Mesenchymal stem cell (in vitro differentiated cells and primary cell): Measurements from ENCODE around the gene ANO7.

Source experiments
- DNase-seq: peaks from one replicate; pipeline ENCODE4 v3.0.0-alpha.2; 2013
- H2AFZ ChIP-seq: one replicate; pipeline ENCODE4 v1.6.1; 2013; ENCODE audit warnings: low read depth, mild to moderate bottlenecking, control low read depth, inconsistent platforms, low read length, moderate library complexity
- H2AK5ac ChIP-seq: 2 replicates; pipeline ENCODE4 v1.6.1; 2013; ENCODE audit warnings: low read length, moderate library complexity, mild to moderate bottlenecking, inconsistent platforms; ENCODE audit not compliant: severe bottlenecking
- H2BK120ac ChIP-seq: one replicate; pipeline ENCODE4 v1.6.1; 2013; ENCODE audit warnings: low read depth, mild to moderate bottlenecking, inconsistent platforms, low read length, moderate library complexity
- H2BK12ac ChIP-seq, 2 experiments: one replicate each; pipeline ENCODE4 v1.6.1; 2013; ENCODE audit warnings: inconsistent platforms in 2 of 2, low read length in 2 of 2, mild to moderate bottlenecking in 2 of 2, moderate library complexity in 2 of 2, control low read depth in 1 of 2
- H2BK15ac ChIP-seq: one replicate; pipeline ENCODE4 v1.6.1; 2013; ENCODE audit warnings: mild to moderate bottlenecking, low read depth, inconsistent platforms; ENCODE audit not compliant: poor library complexity, severe bottlenecking
- H2BK5ac ChIP-seq: 2 replicates; pipeline ENCODE4 v1.6.1; 2013; ENCODE audit warnings: low read depth, mild to moderate bottlenecking, low read length, control low read depth, inconsistent platforms; ENCODE audit not compliant: poor library complexity, severe bottlenecking
- H3K14ac ChIP-seq, 2 experiments: one replicate each; pipeline ENCODE4 v1.6.1; 2013; ENCODE audit warnings: inconsistent platforms in 2 of 2, low read length in 2 of 2, control low read depth in 1 of 2, mild to moderate bottlenecking in 1 of 2, moderate library complexity in 1 of 2
- H3K18ac ChIP-seq, 2 experiments: one replicate each; pipeline ENCODE4 v1.6.1; 2013; ENCODE audit warnings: inconsistent platforms in 2 of 2, low read length in 2 of 2, control low read depth in 1 of 2, low read depth in 1 of 2, mild to moderate bottlenecking in 1 of 2
- H3K23ac ChIP-seq, 2 experiments: one replicate each; pipeline ENCODE4 v1.6.1; 2013; ENCODE audit warnings: inconsistent platforms in 2 of 2, low read length in 2 of 2, mild to moderate bottlenecking in 2 of 2, moderate library complexity in 2 of 2, control low read depth in 1 of 2
- H3K27ac ChIP-seq: 2 replicates; pipeline ENCODE4 v1.5.1; 2013; ENCODE audit warnings: mild to moderate bottlenecking, moderate library complexity, low read length, control low read depth, inconsistent platforms; ENCODE audit not compliant: poor library complexity, severe bottlenecking
- H3K27me3 ChIP-seq, 2 experiments: 2 replicates each; pipeline versions ENCODE4 v1.6.1 to v1.7.0; 2013; ENCODE audit warnings: low read length in 2 of 2, mild to moderate bottlenecking in 2 of 2, moderate library complexity in 2 of 2, control low read depth in 1 of 2, inconsistent platforms in 1 of 2; ENCODE audit not compliant: control insufficient read depth in 1 of 2, insufficient read depth in 1 of 2
- H3K36me3 ChIP-seq, 2 experiments: 2 replicates each; pipeline versions ENCODE4 v1.6.1 to v1.7.0; 2013; ENCODE audit warnings: low read length in 2 of 2, control low read depth in 1 of 2, inconsistent platforms in 1 of 2, low read depth in 1 of 2, mild to moderate bottlenecking in 1 of 2; ENCODE audit not compliant: insufficient read depth in 2 of 2, control insufficient read depth in 1 of 2
- H3K4ac ChIP-seq, 2 experiments: one replicate each; pipeline ENCODE4 v1.6.1; 2013; ENCODE audit warnings: inconsistent platforms in 2 of 2, low read length in 2 of 2, mild to moderate bottlenecking in 2 of 2, moderate library complexity in 2 of 2, control low read depth in 1 of 2, low read depth in 1 of 2
- H3K4me1 ChIP-seq: 2 replicates; pipeline ENCODE4 v1.6.1; 2013; ENCODE audit warnings: low read depth, low read length, control low read depth; ENCODE audit not compliant: control insufficient read depth, insufficient read depth
- H3K4me2 ChIP-seq: 2 replicates; pipeline ENCODE4 v1.6.1; 2013; ENCODE audit warnings: low read length, mild to moderate bottlenecking, inconsistent platforms; ENCODE audit not compliant: poor library complexity, severe bottlenecking
- H3K4me3 ChIP-seq, 2 experiments: 2 replicates each; pipeline versions ENCODE4 v1.5.1 to v1.7.0; 2013; ENCODE audit warnings: low read length in 2 of 2, mild to moderate bottlenecking in 2 of 2, control low read depth in 1 of 2, low read depth in 1 of 2; ENCODE audit not compliant: insufficient read depth in 1 of 2
- H3K79me1 ChIP-seq: replicated peaks from 2 replicates; pipeline ENCODE4 v1.6.1; 2013; ENCODE audit warnings: mild to moderate bottlenecking, control low read depth, low read length, inconsistent platforms; ENCODE audit not compliant: poor library complexity, severe bottlenecking
- H3K9ac ChIP-seq: 2 replicates; pipeline ENCODE4 v1.7.0; 2013; ENCODE audit warnings: mild to moderate bottlenecking, low read length, moderate library complexity
- H3K9me3 ChIP-seq: 2 replicates; pipeline ENCODE4 v1.7.0; 2013; ENCODE audit warnings: mild to moderate bottlenecking, low read length; ENCODE audit not compliant: control insufficient read depth
- H4K8ac ChIP-seq: one replicate; pipeline ENCODE4 v1.6.1; 2013; ENCODE audit warnings: inconsistent platforms, mild to moderate bottlenecking, low read length, moderate library complexity
- H4K91ac ChIP-seq: one replicate; pipeline ENCODE4 v1.6.1; 2013; ENCODE audit warnings: mild to moderate bottlenecking, low read length, inconsistent platforms
- WGBS: methylation state at CpG from one replicate; pipeline ENCODE4 v1.1.7; 2013; ENCODE audit warnings: mixed read lengths; 5-methylcytosine and 5-hydroxymethylcytosine counted together

ANO7 gene

GRCh38 chr2:241248897-241249296 lies 60.4 kb downstream of the ANO7 start:
- Histone ChIP-seq H2BK15ac (no peak overlapping the region), H3K18ac (no peak overlapping the region), H3K9ac (no peak overlapping the region), H3K27ac (no peak overlapping the region), H2BK5ac (no peak overlapping the region), H4K91ac (no peak overlapping the region), H3K4me1 (no peaks in the 10 kb centered on the region), H2AFZ (no peak overlapping the region), H2BK12ac (no peak overlapping the region), H3K4me2 (no peak overlapping the region), H3K36me3 (peaks cover 84 to 99% of the 10 kb centered on the region in 2 experiments), H2AK5ac (no peak overlapping the region), H3K27me3 (no peaks in the 10 kb centered on the region), H4K8ac (no peak overlapping the region), H3K9me3 (no peaks in the 10 kb centered on the region), H3K79me1 (peaks cover 45% of the 10 kb centered on the region), H3K23ac (no peak overlapping the region), H2BK120ac (no peak overlapping the region), H3K4ac (no peak overlapping the region), H3K4me3 (no peak overlapping the region), H3K14ac (no peak overlapping the region)
- WGBS = over 99% methylated on average over 6 of the region's 6 CpGs
- DNase-seq = no peak

- Histone ChIP-seq H3K9me3 (no peaks in the 10 kb centered on the region), H3K79me1 (peaks cover 46% of the 10 kb centered on the region), H3K27ac (no peak overlapping the region), H4K91ac (peak overlapping the region; percentile 18), H2AFZ (no peak overlapping the region), H3K18ac (no peak overlapping the region), H3K4me3 (no peak overlapping the region), H4K8ac (no peak overlapping the region), H2BK120ac (no peak overlapping the region), H2BK5ac (no peak overlapping the region), H2AK5ac (no peak overlapping the region), H3K27me3 (no peaks in the 10 kb centered on the region), H3K4me2 (no peak overlapping the region), H3K4me1 (no peaks in the 10 kb centered on the region), H3K9ac (no peak overlapping the region), H2BK12ac (no peak overlapping the region), H3K36me3 (peaks cover 84 to 99% of the 10 kb centered on the region in 2 experiments), H3K4ac (no peak overlapping the region), H3K14ac (no peak overlapping the region), H3K23ac (no peak overlapping the region), H2BK15ac (no peak overlapping the region)
- DNase-seq = no peak
- WGBS = 96% methylated on average over 14 of the region's 14 CpGs
Measured at GRCh38 chr2:241249654-241250053, 61.2 kb downstream of the ANO7 start.

GRCh38 chr2:241252778-241253475 lies 64.5 kb downstream of the ANO7 start:
- Histone ChIP-seq H3K18ac (no peak overlapping the region), H3K9me3 (no peaks in the 10 kb centered on the region), H2BK15ac (no peak overlapping the region), H3K14ac (no peak overlapping the region), H4K8ac (no peak overlapping the region), H3K27me3 (no peaks in the 10 kb centered on the region), H2AK5ac (no peak overlapping the region), H3K27ac (no peak overlapping the region), H2BK12ac (no peak overlapping the region), H2BK5ac (no peak overlapping the region), H3K4me3 (no peak overlapping the region), H3K4me1 (no peaks in the 10 kb centered on the region), H2BK120ac (no peak overlapping the region), H3K9ac (no peak overlapping the region), H4K91ac (no peak overlapping the region), H3K79me1 (peaks cover 60% of the 10 kb centered on the region), H3K4ac (no peak overlapping the region), H3K4me2 (no peak overlapping the region), H3K23ac (no peak overlapping the region), H3K36me3 (peaks cover 86 to 99% of the 10 kb centered on the region in 2 experiments), H2AFZ (no peak overlapping the region)
- DNase-seq = no peak
- WGBS = 98% methylated on average over 14 of the region's 14 CpGs

GRCh38 chr2:241254904-241255351 lies 66.5 kb downstream of the ANO7 start:
- Histone ChIP-seq H4K91ac (no peak overlapping the region), H3K79me1 (peaks cover 47% of the 10 kb centered on the region)
- WGBS = 97% methylated on average over 10 of the region's 10 CpGs

More at GRCh38 chr2:241254904-241255351, 66.5 kb downstream of the ANO7 start:
- no peak overlapping the region for H3K4ac ChIP-seq
- no peak overlapping the region for H2AFZ ChIP-seq
- no peaks in the 10 kb centered on the region for H3K4me1 ChIP-seq
- H3K9ac ChIP-seq = no peak overlapping the region
- no peak overlapping the region for H3K14ac ChIP-seq
- peaks cover 78 to 95% of the 10 kb centered on the region in 2 experiments for H3K36me3 ChIP-seq
- no peak for DNase-seq
- no peak overlapping the region for H4K8ac ChIP-seq
- H3K4me2 ChIP-seq = no peak overlapping the region
- H3K4me3 ChIP-seq = no peak overlapping the region
- H3K23ac ChIP-seq = no peak overlapping the region
- H2BK5ac ChIP-seq = no peak overlapping the region
- no peak overlapping the region for H2AK5ac ChIP-seq
- H2BK120ac ChIP-seq = no peak overlapping the region
- H2BK12ac ChIP-seq = no peak overlapping the region
- no peak overlapping the region for H3K27ac ChIP-seq
- H3K27me3 ChIP-seq = no peaks in the 10 kb centered on the region
- no peaks in the 10 kb centered on the region for H3K9me3 ChIP-seq
- no peak overlapping the region for H2BK15ac ChIP-seq
- H3K18ac ChIP-seq = no peak overlapping the region
